SK-N-SH (cell line): ENCODE data around the gene NADK. TPM values are rescaled to one million over a fixed set of nuclear protein-coding genes. Genes with fewer than 3 reads are reported as not detected.

Source experiments
- CTCF ChIA-PET: fragments of 300-600, 350-600 bp; formaldehyde crosslinking; extraction: SDS; loops from one replicate; lab custom pipeline; 2021; lab: Yijun Ruan, JAX
- POLR2A ChIA-PET: fragments of 350-600 bp; sonication (Branson Sonifier 250); formaldehyde crosslinking; extraction: SDS; loops from one replicate; lab custom pipeline; 2020; ENCODE audit warnings: antibody characterized with exemption, inconsistent platforms; lab: Yijun Ruan, JAX
- DNase-seq: peaks from one replicate; pipeline ENCODE4 v3.0.0; 2012
- H2AFZ ChIP-seq: fragments of 200-600 bp; sonication (generic); 2 replicates; pipeline ENCODE4 v1.8.1; 2016; ENCODE audit warnings: antibody characterized with exemption, mild to moderate bottlenecking, low read depth
- H3F3A ChIP-seq: fragments of 200-600 bp; sonication (generic); replicated peaks from 2 replicates; pipeline ENCODE3; 2016; ENCODE audit warnings: antibody characterized with exemption, mild to moderate bottlenecking; ENCODE audit not compliant: insufficient read depth
- H3K27ac ChIP-seq, 2 experiments: fragments of 200-500 bp in 1 of 2; fragments of 200-600 bp in 1 of 2; sonication (Bioruptor generic) in 1 of 2; sonication (generic), shearing (Covaris generic) in 1 of 2; 2 replicates each; pipeline versions ENCODE4 v1.5.1 to v1.6.1; 2014 to 2016; ENCODE audit warnings: low read depth in 2 of 2, inconsistent platforms in 1 of 2, low read length in 1 of 2, mild to moderate bottlenecking in 1 of 2, mixed read lengths in 1 of 2
- H3K27me3 ChIP-seq: fragments of 200-600 bp; sonication (generic), shearing (Covaris generic); 2 replicates; pipeline ENCODE4 v1.6.1; 2016; ENCODE audit warnings: mixed run types; ENCODE audit not compliant: insufficient read depth
- H3K36me3 ChIP-seq, 2 experiments: fragments of 200-500 bp in 1 of 2; fragments of 200-600 bp in 1 of 2; sonication (Bioruptor generic) in 1 of 2; sonication (generic) in 1 of 2; replicated peaks in 1 of 2; 2 replicates each; pipeline versions ENCODE3 to v1.5.1; 2014 to 2016; ENCODE audit warnings: low read length in 1 of 2, mild to moderate bottlenecking in 1 of 2; ENCODE audit not compliant: insufficient read depth in 2 of 2, control insufficient read depth in 1 of 2
- H3K4me1 ChIP-seq, 2 experiments: fragments of 200-500 bp in 1 of 2; fragments of 200-600 bp in 1 of 2; sonication (Bioruptor generic) in 1 of 2; sonication (generic), shearing (Covaris generic) in 1 of 2; 2 replicates each; pipeline versions ENCODE4 v1.5.1 to v1.6.1; 2014 to 2016; ENCODE audit warnings: low read depth in 1 of 2, low read length in 1 of 2, mixed run types in 1 of 2; ENCODE audit not compliant: insufficient read depth in 2 of 2, control insufficient read depth in 1 of 2
- H3K4me2 ChIP-seq: fragments of 200-600 bp; sonication (generic), shearing (Covaris generic); 2 replicates; pipeline ENCODE4 v1.6.1; 2017; ENCODE audit warnings: mixed run types
- H3K4me3 ChIP-seq, 2 experiments: fragments of 200-500 bp in 1 of 2; fragments of 200-600 bp in 1 of 2; sonication (Bioruptor generic) in 1 of 2; sonication (generic), shearing (Covaris generic) in 1 of 2; 2 replicates each; pipeline versions ENCODE4 v1.5.1 to v1.8.1; 2014 to 2016; ENCODE audit warnings: low read depth in 2 of 2, inconsistent platforms in 1 of 2, low read length in 1 of 2, mild to moderate bottlenecking in 1 of 2, mixed read lengths in 1 of 2, moderate library complexity in 1 of 2
- H3K79me2 ChIP-seq: fragments of 200-600 bp; sonication (generic); 2 replicates; pipeline ENCODE4 v1.8.1; 2017; ENCODE audit warnings: mild to moderate bottlenecking; ENCODE audit not compliant: insufficient read depth
- H3K9ac ChIP-seq: fragments of 200-600 bp; sonication (generic); 2 replicates; pipeline ENCODE4 v1.6.1; 2017; ENCODE audit warnings: mixed run types
- H3K9me2 ChIP-seq: fragments of 200-600 bp; sonication (generic); 2 replicates; pipeline ENCODE4 v1.6.1; 2017; ENCODE audit warnings: mixed run types
- H3K9me3 ChIP-seq: fragments of 200-600 bp; sonication (generic); 2 replicates; pipeline ENCODE4 v1.6.1; 2017; ENCODE audit warnings: mixed run types, mild to moderate bottlenecking, moderate library complexity
- H4K20me1 ChIP-seq: fragments of 200-600 bp; sonication (generic); 2 replicates; pipeline ENCODE4 v1.6.1; 2017; ENCODE audit warnings: mild to moderate bottlenecking, mixed run types; ENCODE audit not compliant: insufficient read depth
- CHD2 ChIP-seq: fragments of 150-350 bp; IDR thresholded peaks from 2 replicates; pipeline ENCODE4 v1.6.1; 2018; ENCODE audit warnings: low read length; ENCODE audit not compliant: partially characterized antibody
- ELF1 ChIP-seq: IDR thresholded peaks from 2 replicates; pipeline ENCODE4 v1.4.0; 2012
- EZH2phosphoT487 ChIP-seq: fragments of 200-600 bp; sonication (generic); IDR thresholded peaks from 2 replicates; pipeline ENCODE4 v1.6.1; 2017; ENCODE audit warnings: low read depth, mixed run types, mild to moderate bottlenecking, antibody characterized with exemption, moderate library complexity, borderline replicate concordance
- FOXJ3 ChIP-seq: sonication (generic); formaldehyde crosslinking; IDR thresholded peaks from 2 replicates; pipeline ENCODE4 v1.5.1; 2020; ENCODE audit warnings: mild to moderate bottlenecking, missing genetic modification reagents
- FOXM1 ChIP-seq: IDR thresholded peaks from 2 replicates; pipeline ENCODE4 v1.4.0; 2012; ENCODE audit warnings: low read depth, mild to moderate bottlenecking
- GABPA ChIP-seq: IDR thresholded peaks from 2 replicates; pipeline ENCODE4 v1.4.0; 2012; ENCODE audit warnings: low read depth, mild to moderate bottlenecking
- IRF3 ChIP-seq: fragments of 150-350 bp; IDR thresholded peaks from 2 replicates; pipeline ENCODE4 v1.6.1; 2016; ENCODE audit warnings: mild to moderate bottlenecking, low read depth, low read length
- MAX ChIP-seq: IDR thresholded peaks from 2 replicates; pipeline ENCODE4 v1.4.0; 2012; ENCODE audit warnings: low read depth
- NRF1 ChIP-seq: IDR thresholded peaks from 2 replicates; pipeline ENCODE4 v1.6.1; 2012; ENCODE audit warnings: low read depth, mild to moderate bottlenecking, low read length
- PBX3 ChIP-seq: IDR thresholded peaks from 2 replicates; pipeline ENCODE4; 2012
- POLR2AphosphoS5 ChIP-seq: IDR thresholded peaks from 2 replicates; pipeline ENCODE4 v1.6.1; 2012; ENCODE audit warnings: low read depth, low read length
- RFX5 ChIP-seq: IDR thresholded peaks from 2 replicates; pipeline ENCODE4 v1.6.1; 2012; ENCODE audit warnings: mild to moderate bottlenecking, improper control_type of control experiment, low read length
- RXRA ChIP-seq: IDR thresholded peaks from 2 replicates; pipeline ENCODE4 v1.4.0; 2012; ENCODE audit warnings: low read depth, mild to moderate bottlenecking, borderline replicate concordance
- SMC3 ChIP-seq: IDR thresholded peaks from 2 replicates; pipeline ENCODE4 v1.6.1; 2012; ENCODE audit warnings: low read depth, low read length, improper control_type of control experiment
- TAF1 ChIP-seq: IDR thresholded peaks from 2 replicates; pipeline ENCODE4 v1.6.1; 2012; ENCODE audit warnings: low read depth, mild to moderate bottlenecking, low read length, moderate library complexity, borderline replicate concordance
- TCF12 ChIP-seq: IDR thresholded peaks from 2 replicates; pipeline ENCODE4 v1.4.0; 2012
- TEAD4 ChIP-seq: IDR thresholded peaks from 2 replicates; pipeline ENCODE4 v1.4.0; 2012; ENCODE audit warnings: mild to moderate bottlenecking, borderline replicate concordance; ENCODE audit not compliant: insufficient read depth
- USF1 ChIP-seq: IDR thresholded peaks from 2 replicates; pipeline ENCODE4 v1.4.0; 2012; ENCODE audit warnings: low read depth, borderline replicate concordance
- USF2 ChIP-seq: fragments of 150-350 bp; IDR thresholded peaks from 2 replicates; pipeline ENCODE4 v1.6.1; 2017; ENCODE audit warnings: antibody characterized with exemption, low read length, low read depth, borderline replicate concordance
- YY1 ChIP-seq: IDR thresholded peaks from 2 replicates; pipeline ENCODE4 v1.4.0; 2012; ENCODE audit warnings: low read depth, mild to moderate bottlenecking
- ZBTB33 ChIP-seq: IDR thresholded peaks from 2 replicates; pipeline ENCODE4 v1.4.0; 2012; ENCODE audit warnings: low read depth, borderline replicate concordance
- WGBS: methylation state at CpG from one replicate; pipeline ENCODE4 v1.1.6; 2017; ENCODE audit warnings: low lambda C conversion rate; 5-methylcytosine and 5-hydroxymethylcytosine counted together
- polyA plus RNA-seq, 3 experiments: library from polyadenylated mRNA; depleted of rRNA; stranded (reverse); fragments of >200 nt; gene quantifications; 2 replicates each; pipeline ENCODE4 v1.2.3, GENCODE V29; 2012

Gene NADK
- polyA plus RNA-seq, 1 of the 3 experiments (the other 2 are of a cell fraction), result 70.4 TPM

- no peak for TF ChIP-seq USF1
Measured at GRCh38 chr1:1754051-1754815, 24.0 kb downstream of the NADK start (continued).

- H3K4me2 ChIP-seq, result no peak overlapping the region
- no peak overlapping the region; a peak in 1 of 4 replicates for H3K27ac ChIP-seq
- H3K9me3 ChIP-seq, result no peaks in the 10 kb centered on the region
- TF ChIP-seq GABPA, result no peak
- no peak for TF ChIP-seq PBX3
- no peak for TF ChIP-seq FOXM1
- no peak for TF ChIP-seq IRF3
- no peak for TF ChIP-seq RFX5
- no peak for TF ChIP-seq SMC3
- no peak for TF ChIP-seq POLR2AphosphoS5
- no peak for TF ChIP-seq TCF12
- TF ChIP-seq ZBTB33, result no peak
- TF ChIP-seq RXRA, result no peak
- TF ChIP-seq YY1, result no peak
- TF ChIP-seq NRF1, result no peak
- TF ChIP-seq FOXJ3, result no peak
- no peak for TF ChIP-seq USF2
- TF ChIP-seq EZH2phosphoT487, result no peak
- TF ChIP-seq TEAD4, result no peak
- TF ChIP-seq TAF1, result no peak
- no peak for TF ChIP-seq CHD2
- no peak for TF ChIP-seq ELF1
- no peak for TF ChIP-seq MAX
- TF ChIP-seq, all 33 proteins: peak for 0
- CTCF ChIA-PET, result interaction anchor here (0.9 kb wide), 1 partner anchor 153 kb away, joined by 3 read pairs; no protein-coding TSS in a partner anchor
- H3K4me3 ChIP-seq, result no peak overlapping the region
- no peaks in the 10 kb centered on the region for H3K9me2 ChIP-seq
- no peaks in the 10 kb centered on the region for H3K27me3 ChIP-seq
- POLR2A ChIA-PET, result no interaction called here
- no peak overlapping the region for H2AFZ ChIP-seq
- no peaks in the 10 kb centered on the region for H3F3A ChIP-seq
- H3K79me2 ChIP-seq, result no peaks in the 10 kb centered on the region
- DNase-seq, result no peak
- 96% methylated on average over 12 of the region's 16 CpGs for WGBS
- H3K36me3 ChIP-seq, result peaks cover 0 to 37% of the 10 kb centered on the region in 2 experiments
- H4K20me1 ChIP-seq, result no peaks in the 10 kb centered on the region
- no peak overlapping the region for H3K9ac ChIP-seq
- no peaks in the 10 kb centered on the region for H3K4me1 ChIP-seq
Measured at GRCh38 chr1:1753607-1754005, 24.7 kb downstream of the NADK start.
